ENCODE results near the gene ZNF383.
"Not testable (repeated sequence)": the region's sequence is repeated elsewhere in the genome, so short reads cannot be mapped to it uniquely, and the experiment has no call there.

The ZNF383 gene

GRCh38 chr19:37292998-37293939 lies 75.3 kb downstream of the ZNF383 start:
- H3K4me3 ChIP-seq (ENCODE audit: low read depth, low read length): not testable (repeated sequence)

DNA sequence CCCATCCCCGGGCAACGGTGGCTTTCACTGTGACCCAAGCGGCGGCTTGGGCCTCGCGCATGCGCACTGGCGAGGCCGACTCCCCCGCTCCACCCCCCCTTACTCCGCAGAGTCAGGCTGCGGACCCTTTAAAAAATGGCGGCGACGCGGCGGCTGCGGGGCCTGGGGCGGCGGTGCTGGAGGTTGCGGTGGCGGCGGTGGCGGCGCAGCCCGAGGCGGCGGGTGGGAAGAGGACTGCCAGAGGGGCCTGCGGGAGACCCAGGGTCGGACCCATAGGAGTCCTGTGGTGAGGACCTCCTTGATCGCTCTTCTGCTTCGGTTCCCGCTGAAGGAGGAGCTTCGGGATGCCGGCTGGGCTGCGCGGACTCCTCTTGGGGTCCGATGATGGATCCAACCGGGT lies 76.2 kb downstream of the ZNF383 start:
- H3K4me3 ChIP-seq (ENCODE audit: low read depth, low read length): not testable (repeated sequence)
